Gastrocnemius medialis (tissue), 4 donors: ENCODE measurements around the gene GARS1. TPM values are rescaled to one million over a fixed set of nuclear protein-coding genes. Genes with fewer than 3 reads are reported as not detected.

Experiments
- ATAC-seq, 2 donors: fragments of 150-250 bp; one replicate each; pipeline ENCODE4 v1.9.1; 2016
- DNase-seq, 2 donors: peaks; one replicate each; pipeline ENCODE4 v3.0.0-alpha.2; 2019
- H3K27ac ChIP-seq, 4 donors: fragments of 200-600 bp; sonication (generic); 1 replicate in 1 of 4; 2 replicates in 3 of 4; pipeline ENCODE4 v1.5.1; 2016 to 2018; ENCODE audit warnings: mild to moderate bottlenecking in 2 of 4, moderate library complexity in 1 of 4
- H3K27me3 ChIP-seq, 3 donors: fragments of 200-600 bp; sonication (generic) in 2 of 3; 1 replicate in 1 of 3; 2 replicates in 2 of 3; pipeline versions ENCODE4 v1.5.1 to v1.6.0; 2016 to 2019; ENCODE audit warnings: mild to moderate bottlenecking in 1 of 3, moderate library complexity in 1 of 3
- H3K36me3 ChIP-seq, 2 donors: fragments of 200-600 bp; sonication (generic) in 1 of 2; one replicate each; pipeline ENCODE4 v1.5.1; 2017 to 2018
- H3K4me1 ChIP-seq, 2 donors: fragments of 200-600 bp; sonication (generic) in 1 of 2; one replicate each; pipeline ENCODE4 v1.5.1; 2016 to 2017; ENCODE audit warnings: mild to moderate bottlenecking in 2 of 2
- H3K4me3 ChIP-seq, 4 donors: fragments of 200-600 bp; sonication (generic) in 3 of 4; 1 replicate in 1 of 4; 2 replicates in 3 of 4; pipeline ENCODE4 v1.5.1; 2016 to 2019; ENCODE audit warnings: mild to moderate bottlenecking in 2 of 4
- H3K9me3 ChIP-seq, 3 donors: fragments of 200-600 bp; sonication (generic) in 2 of 3; 1 replicate in 1 of 3; 2 replicates in 2 of 3; pipeline ENCODE4 v1.5.1; 2016 to 2019
- CTCF ChIP-seq, 5 experiments: fragments of 450-650 bp in 3 of 5; fragments of 200-600 bp in 2 of 5; sonication (generic) in 2 of 5; IDR thresholded peaks in 4 of 5; conservative IDR thresholded peaks in 1 of 5; 1 replicate in 4 of 5; 2 replicates in 1 of 5; pipeline ENCODE4 v1.5.1; 2016 to 2019; ENCODE audit warnings: antibody characterized with exemption in 5 of 5, mild to moderate bottlenecking in 3 of 5, moderate library complexity in 3 of 5
- POLR2A ChIP-seq, 2 donors: fragments of 450-650 bp; IDR thresholded peaks; one replicate each; pipeline ENCODE4 v1.6.1; 2017; ENCODE audit warnings: antibody characterized with exemption in 2 of 2, mild to moderate bottlenecking in 2 of 2, moderate library complexity in 2 of 2
- in situ Hi-C, 4 donors: fragments of 200-750 bp; cut with MboI; loops; one replicate each; pipeline versions ENCODE4 v1.15.0 to v1.8.0; 2017; ENCODE audit warnings: low sequenced_read_pairs in 4 of 4
- intact Hi-C: fragments of 100-400 bp; cut with DNase I; formaldehyde crosslinking; loops from one replicate; pipeline ENCODE4 v1.15.1; 2023; ENCODE audit warnings: low total_unique reads
- total RNA-seq, 4 donors: library from RNA; depleted of rRNA; stranded (reverse); fragments of >200 nt; gene quantifications; one replicate each; pipeline versions ENCODE4 v1.1.0 to v1.2.3, GENCODE V29; 2016

The GARS1 gene
- total RNA-seq, 4 donors from 2014 or later, result 52.1 to 67.7 (median 60.1) TPM

- no peak for TF ChIP-seq CTCF (IDR thresholded peaks at IDR 0.05 in 4 of 5, conservative IDR thresholded peaks at IDR 0.05 in 1 of 5)
- no peak for TF ChIP-seq POLR2A (IDR thresholded peaks at IDR 0.05)
- in situ Hi-C loops (no loop called here), intact Hi-C loops (loop anchor here (5.0 kb wide), 1 partner anchor 146 kb away; no protein-coding TSS in a partner anchor)
Measured at GRCh38 chr7:30596721-30597120, 2.0 kb downstream of the GARS1 start.

GRCh38 chr7:30598121-30598876 is 3.6 kb downstream of the GARS1 start:
- H3K27ac ChIP-seq, result no peak overlapping the region
- no peak for TF ChIP-seq POLR2A (IDR thresholded peaks at IDR 0.05)
- ATAC-seq, result no peak
- intact Hi-C loops, result loop anchor here (5.0 kb wide), 1 partner anchor 144 kb away; no protein-coding TSS in a partner anchor
- no peaks in the 10 kb centered on the region for H3K27me3 ChIP-seq
- no peak overlapping the region for H3K4me3 ChIP-seq
- no peak for DNase-seq
- H3K4me1 ChIP-seq, result peaks cover 17 to 20% of the 10 kb centered on the region in 2 donors
- H3K36me3 ChIP-seq, result peaks cover 0 to 39% of the 10 kb centered on the region in 2 donors
- in situ Hi-C loops, result no loop called here
- no peaks in the 10 kb centered on the region for H3K9me3 ChIP-seq

More at GRCh38 chr7:30596721-30597120, 2.0 kb downstream of the GARS1 start:
- ATAC-seq, result no peak
- Histone ChIP-seq H3K4me1 (peaks cover 26 to 27% of the 10 kb centered on the region in 2 donors), H3K4me3 (peak overlapping the region in 2 of 4 donors; percentile 97 to 99), H3K36me3 (peaks cover 0 to 25% of the 10 kb centered on the region in 2 donors), H3K27ac (no peak overlapping the region), H3K9me3 (no peaks in the 10 kb centered on the region), H3K27me3 (no peaks in the 10 kb centered on the region)
- DNase-seq, result no peak

DNA sequence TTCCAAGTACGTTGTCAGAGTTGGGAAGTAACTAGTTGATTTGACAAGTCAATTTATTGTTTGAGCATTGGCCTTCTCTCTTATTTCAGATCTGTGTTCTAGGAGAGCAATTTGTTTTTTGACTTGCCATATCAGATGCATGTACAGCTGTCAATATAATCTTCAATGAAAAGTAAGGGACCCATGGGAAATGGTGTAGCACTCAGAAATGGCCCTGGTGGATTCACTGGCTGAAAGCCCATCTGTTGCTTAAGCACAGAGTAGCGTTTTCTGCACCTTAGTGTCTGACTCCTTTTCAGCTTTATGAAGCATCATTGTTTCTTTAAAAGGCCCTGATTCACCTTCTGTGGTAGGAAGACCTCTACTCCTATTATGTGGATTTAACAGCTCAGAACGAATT is 10.2 kb downstream of the GARS1 start:
- Histone ChIP-seq H3K27me3 (no peaks in the 10 kb centered on the region), H3K36me3 (peaks cover 0 to 89% of the 10 kb centered on the region in 2 donors), H3K27ac (no peak overlapping the region), H3K9me3 (no peaks in the 10 kb centered on the region), H3K4me3 (no peak overlapping the region), H3K4me1 (no peaks in the 10 kb centered on the region)
- in situ Hi-C loops (no loop called here), intact Hi-C loops (no loop called here)
- ATAC-seq (no peak), DNase-seq (no peak)
- TF ChIP-seq POLR2A (IDR thresholded peaks at IDR 0.05), result no peak
- no peak for TF ChIP-seq CTCF (IDR thresholded peaks at IDR 0.05 in 4 of 5, conservative IDR thresholded peaks at IDR 0.05 in 1 of 5)

GRCh38 chr7:30605832-30606231 is 11.2 kb downstream of the GARS1 start:
- ATAC-seq, result no peak
- no peak for TF ChIP-seq CTCF (IDR thresholded peaks at IDR 0.05 in 4 of 5, conservative IDR thresholded peaks at IDR 0.05 in 1 of 5)
- no peak for TF ChIP-seq POLR2A (IDR thresholded peaks at IDR 0.05)
- Histone ChIP-seq H3K9me3 (no peaks in the 10 kb centered on the region), H3K4me1 (no peaks in the 10 kb centered on the region), H3K4me3 (no peak overlapping the region), H3K36me3 (peaks cover 0 to 89% of the 10 kb centered on the region in 2 donors), H3K27ac (no peak overlapping the region), H3K27me3 (no peaks in the 10 kb centered on the region)
- in situ Hi-C loops (no loop called here), intact Hi-C loops (no loop called here)
- DNase-seq, result no peak

GRCh38 chr7:30612658-30613265 is 18.1 kb downstream of the GARS1 start:
- TF ChIP-seq CTCF (IDR thresholded peaks at IDR 0.05 in 4 of 5, conservative IDR thresholded peaks at IDR 0.05 in 1 of 5), result no peak
- TF ChIP-seq POLR2A (IDR thresholded peaks at IDR 0.05), result no peak
- DNase-seq (no peak), ATAC-seq (no peak)
- Histone ChIP-seq H3K27ac (no peak overlapping the region), H3K9me3 (no peaks in the 10 kb centered on the region), H3K4me3 (no peak overlapping the region), H3K4me1 (no peaks in the 10 kb centered on the region), H3K27me3 (no peaks in the 10 kb centered on the region), H3K36me3 (peaks cover 0 to 75% of the 10 kb centered on the region in 2 donors)
- in situ Hi-C loops, result no loop called here
- intact Hi-C loops, result no loop called here
